Medulla oblongata (tissue), 1 donor: ENCODE results near the gene CAMK1D.
A peak's percentile ranks its signal among the peaks of the same experiment; 100 is the strongest.

Source experiments
- DNase-seq: peaks from one replicate; pipeline ENCODE4 v3.0.0-alpha.2; 2015; ENCODE audit errors: extremely low spot score

Gene CAMK1D

DNA sequence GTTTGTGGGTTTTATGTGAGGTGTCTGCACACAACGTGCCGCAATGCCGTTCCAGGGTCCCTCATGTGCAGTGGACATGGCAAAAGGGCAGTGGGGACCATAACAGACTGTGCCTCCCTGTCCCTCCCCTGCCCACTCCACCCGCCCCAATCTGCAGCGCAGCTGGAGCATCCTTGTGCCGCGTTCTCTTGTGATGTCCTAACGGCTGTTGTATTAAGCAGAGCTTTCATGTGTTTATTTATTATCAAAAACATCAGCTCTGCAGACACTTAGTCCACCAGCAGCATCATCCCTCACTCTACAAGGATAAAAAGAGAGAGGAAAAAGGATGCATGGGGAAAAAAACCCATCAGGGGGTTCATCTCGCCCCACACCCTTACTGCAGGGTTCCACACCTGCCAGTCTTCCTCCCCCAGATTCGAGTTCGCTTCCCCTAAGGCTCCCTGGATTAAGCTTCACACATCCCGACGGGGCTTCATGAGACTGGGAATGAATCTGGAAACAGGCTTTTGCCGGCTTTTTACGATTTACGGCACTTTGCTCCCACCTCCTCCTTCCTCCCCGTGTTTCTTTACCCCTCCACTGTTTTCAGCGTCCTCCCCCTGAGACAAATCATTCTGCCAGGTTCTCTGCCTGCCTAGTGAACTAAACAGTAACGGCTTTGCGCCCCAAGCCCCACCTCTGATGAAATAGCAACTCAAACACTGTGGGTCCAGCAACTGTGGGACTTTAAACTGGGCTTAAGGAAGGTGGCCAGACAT, 301.4 kb downstream of the CAMK1D start:
- DNase-seq, result no peak

DNA sequence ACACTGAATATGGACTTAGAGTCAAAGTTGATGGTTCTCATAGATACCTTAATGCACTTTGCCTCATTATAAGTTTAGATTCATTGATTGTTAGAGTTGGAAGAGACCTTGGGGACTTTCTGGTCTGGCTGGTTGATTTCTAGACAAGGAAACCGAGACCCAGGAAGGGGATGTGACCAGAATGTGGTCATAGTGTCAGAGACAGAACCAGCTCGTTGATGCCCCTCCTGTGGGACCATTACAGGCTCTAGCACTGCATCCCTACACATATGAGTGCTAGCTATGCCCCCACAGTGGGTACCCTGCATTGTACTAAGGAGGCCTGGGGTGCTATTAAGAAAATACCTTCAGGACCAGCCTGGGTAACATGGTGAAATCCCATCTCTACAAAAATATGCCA, 306.6 kb downstream of the CAMK1D start:
- DNase-seq, result no peak

DNA sequence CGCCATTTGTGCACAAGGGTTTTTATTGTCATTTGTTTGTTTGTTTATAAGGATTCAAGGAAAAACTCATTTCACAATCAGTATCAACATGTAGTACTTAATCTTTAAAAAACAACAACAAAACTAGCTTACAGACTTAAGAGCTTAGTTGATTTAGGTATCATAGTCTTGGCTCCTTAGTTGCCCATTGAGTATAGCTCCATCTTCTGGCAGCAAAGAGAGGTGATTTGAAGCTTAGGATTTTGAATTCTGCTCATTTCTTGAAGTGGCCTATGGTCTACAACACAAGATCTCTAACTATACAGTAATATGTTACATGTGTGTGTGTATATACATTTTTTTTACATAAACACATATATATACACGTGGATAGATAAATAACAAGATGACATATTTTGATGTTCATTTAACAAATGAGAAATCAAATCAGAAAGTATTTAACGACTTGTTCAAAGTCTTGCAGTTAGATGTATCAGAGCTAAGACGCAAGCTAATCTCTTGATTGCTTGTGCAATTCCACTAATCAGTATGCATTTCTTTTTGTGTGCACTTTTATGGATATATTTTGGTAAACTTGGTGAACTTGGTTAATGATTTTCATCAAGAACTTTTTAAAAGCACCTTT, 307.3 kb downstream of the CAMK1D start:
- peak; percentile 36 for DNase-seq

DNA sequence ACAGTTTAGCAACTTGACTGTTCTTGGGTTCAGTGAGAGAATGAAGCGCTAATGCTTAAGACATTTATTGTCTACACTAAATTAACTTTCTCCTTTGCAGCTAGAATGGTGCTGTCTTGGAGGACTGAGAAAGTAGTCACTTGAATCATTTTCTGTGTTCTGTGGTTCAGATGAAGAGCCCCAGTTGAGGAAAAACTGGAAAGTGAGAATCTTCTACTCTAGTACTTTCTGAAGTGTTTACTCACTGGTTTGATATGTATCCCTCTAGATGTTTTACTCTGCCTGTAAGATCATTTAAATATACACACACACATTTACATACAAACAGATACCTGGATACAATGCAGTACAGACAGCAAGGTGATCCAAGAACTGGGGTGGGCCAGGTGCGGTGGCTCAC, 308.1 kb downstream of the CAMK1D start:
- no peak for DNase-seq

DNA sequence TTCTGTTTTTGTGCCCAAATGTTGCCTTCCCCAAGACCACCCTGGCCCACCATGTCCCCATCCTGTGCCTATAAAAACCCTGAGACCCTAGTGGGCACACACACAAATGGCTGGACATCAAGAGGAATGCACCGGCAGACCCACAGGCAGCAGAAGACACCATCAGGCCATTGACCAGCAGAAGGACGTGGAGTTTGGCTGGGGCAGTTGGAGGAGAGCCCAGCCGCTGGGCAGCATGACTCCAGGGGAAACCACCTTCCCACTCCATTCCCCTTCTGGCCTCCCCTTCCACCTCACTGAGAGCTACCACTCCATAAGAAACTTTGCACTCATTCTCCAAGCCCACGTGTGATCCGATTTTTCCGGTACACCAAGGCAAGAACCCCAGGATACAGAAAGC, 309.2 kb downstream of the CAMK1D start:
- DNase-seq, result no peak

DNA sequence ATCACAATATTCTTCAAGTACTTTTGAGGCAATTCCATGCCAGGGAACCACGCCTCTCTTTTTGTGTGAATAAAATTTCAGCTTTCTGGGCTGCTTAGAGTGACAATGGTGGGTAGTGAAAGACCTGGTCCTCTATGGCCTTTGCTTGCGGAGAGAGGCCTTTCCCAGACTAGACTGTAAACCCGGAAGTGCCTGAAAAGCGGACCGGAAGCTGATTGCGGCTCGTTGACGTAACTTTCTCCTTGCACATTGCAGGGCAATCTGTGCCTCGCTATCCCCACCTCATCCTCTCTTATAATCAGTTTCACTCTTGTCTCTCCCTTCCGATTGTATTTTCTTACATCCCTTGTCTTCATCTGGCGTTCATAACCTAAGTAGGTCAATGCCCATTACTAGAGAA, 310.4 kb downstream of the CAMK1D start:
- DNase-seq, result no peak

DNA sequence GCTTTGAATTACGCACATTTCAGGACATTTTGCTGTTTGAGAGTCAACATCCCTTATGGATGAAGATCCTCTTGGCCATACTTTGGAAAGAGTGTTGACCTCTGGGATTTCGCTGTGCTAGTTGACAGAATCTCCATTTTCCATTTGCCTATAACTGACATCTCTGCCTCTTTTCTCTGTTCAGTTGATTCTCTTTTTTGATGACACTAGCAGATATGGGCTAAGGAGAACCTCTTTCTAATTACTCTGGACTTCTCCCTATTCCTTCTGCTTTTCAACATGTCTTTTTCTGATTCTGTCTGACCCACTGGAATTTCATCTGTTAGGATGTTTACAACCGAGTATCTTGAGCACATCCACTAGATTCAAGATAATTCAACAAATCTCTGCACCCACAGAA, 311.5 kb downstream of the CAMK1D start:
- no peak for DNase-seq

DNA sequence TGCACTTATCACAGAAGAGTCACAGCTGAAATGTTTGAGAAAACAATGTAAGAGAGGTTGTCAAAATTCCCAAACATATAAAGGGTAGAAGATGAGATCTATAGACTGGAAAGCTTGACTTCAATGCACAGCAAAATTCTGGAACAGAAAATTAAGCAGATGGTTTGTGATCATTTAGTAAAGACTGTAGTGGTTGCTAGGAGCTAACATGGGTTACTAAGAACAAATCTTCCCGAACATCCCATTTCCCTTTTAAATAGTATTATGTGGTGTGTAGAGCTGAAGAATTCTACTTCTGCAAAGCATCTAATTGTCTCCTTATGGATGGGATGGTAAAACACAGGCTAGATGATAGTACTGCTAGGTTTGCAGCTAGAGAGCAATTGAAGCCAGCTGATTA, 312.3 kb downstream of the CAMK1D start:
- DNase-seq, result no peak

DNA sequence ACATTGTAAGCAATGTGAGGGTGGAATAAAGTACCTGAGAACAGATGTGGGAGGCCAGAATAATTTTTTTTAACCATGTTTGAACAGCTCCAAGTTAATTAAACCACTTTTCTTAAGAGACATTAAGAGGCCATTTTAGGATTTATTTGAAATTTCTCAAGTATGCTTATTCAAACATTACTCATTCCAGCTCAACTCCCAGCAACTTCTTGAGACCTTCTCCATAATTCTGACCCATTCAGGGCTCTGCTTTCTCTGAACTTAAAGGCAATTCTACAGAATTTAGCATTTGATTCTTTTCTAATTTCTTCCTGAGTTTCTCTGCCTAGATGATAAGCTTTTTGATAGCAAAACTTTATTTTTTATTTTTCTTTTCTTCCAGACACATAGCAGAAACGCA, 314.5 kb downstream of the CAMK1D start:
- no peak for DNase-seq

DNA sequence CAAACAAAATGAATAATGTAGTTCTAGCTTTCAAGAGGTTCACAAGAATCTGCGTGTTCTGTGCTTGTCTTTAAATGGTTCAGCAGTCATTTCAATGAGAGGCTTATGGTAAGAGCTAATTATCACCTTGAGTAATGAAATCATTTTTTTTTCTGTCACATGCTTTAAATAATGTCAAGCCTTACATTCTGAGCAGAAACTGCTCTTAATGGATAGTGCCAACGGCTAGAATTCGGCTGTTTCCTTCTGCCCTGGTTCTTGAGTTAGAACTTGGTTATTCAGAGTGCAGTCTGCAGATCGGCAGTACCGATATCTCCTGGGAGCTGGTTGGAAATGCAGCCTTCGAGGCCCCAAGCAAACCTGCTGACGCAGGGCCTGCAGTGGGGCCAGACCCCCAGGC, 316.2 kb downstream of the CAMK1D start:
- DNase-seq, result no peak

DNA sequence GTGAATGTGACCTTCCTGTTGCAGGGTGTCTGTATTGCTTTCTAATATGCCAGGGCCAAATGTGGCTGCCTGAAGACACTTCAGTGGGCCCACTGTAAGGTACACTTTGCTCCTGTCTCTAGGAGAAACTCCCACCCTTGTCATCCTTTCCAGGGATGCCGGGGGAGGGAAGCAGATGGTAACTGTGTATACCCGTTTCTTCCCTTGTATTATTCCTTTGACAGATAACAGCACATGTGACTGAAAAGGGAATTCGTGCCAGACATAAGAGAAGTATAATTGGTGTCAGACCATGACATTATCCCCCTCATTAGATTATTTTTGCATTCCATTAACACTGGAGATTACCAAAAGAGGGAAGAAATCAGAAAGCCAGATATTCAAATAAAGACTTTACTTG, 317.7 kb downstream of the CAMK1D start:
- DNase-seq, result no peak

DNA sequence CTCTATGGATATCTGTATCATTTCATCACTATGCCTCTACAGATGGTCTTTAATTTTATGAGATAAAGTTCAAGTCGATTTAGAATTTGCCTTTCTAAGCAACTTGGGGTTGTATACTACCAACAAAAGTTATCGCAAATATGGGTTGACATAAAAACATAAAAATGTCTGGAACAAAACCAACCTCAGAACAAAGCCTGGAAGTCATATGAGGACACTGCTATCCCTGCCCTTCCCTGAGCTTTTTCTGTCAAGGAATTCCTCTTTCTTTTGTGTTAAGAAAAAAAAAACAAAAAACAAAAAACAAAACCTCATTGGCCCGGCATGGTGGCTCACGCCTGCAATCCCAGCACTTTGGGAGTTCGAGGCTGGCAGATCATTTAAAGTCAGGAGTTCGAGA, 319.3 kb downstream of the CAMK1D start:
- DNase-seq, result no peak

DNA sequence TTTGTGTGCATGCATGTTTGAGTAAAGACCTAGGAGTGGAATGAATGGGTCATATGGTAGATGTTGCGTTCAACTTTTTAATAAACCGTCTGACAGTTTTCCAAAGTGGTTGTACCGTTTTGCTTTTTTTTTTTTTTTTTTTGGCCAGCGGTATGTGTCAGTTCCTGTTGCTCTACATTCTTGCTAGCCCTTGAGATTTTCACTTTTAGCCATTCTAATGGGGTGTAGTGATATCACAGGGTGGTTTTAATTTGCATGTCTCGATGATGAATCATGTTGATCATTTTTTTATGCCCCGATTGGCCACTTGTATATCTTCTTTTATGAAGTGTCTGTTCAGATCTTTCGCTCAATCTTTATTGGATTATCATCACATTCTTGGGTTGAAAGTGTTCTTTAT, 320.7 kb downstream of the CAMK1D start:
- no peak for DNase-seq

DNA sequence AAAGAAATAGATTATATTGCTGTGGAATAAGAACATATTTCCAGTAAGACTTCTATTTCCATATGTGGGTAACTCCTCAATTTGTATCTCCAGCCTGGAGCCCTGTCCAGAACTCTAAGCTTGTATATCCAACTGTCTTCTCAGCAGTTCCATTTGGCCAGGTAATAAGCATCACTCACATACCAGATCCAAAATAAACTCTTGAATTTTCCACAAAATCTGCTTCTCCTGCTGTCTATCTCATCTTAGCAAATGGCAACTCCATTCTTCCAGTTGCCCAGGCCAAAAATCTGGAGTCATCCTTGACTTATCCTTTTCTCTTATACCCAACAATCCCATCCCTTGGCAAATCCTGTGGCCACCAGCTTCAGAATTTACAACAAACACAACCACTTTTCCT, 325.8 kb downstream of the CAMK1D start:
- DNase-seq, result no peak

DNA sequence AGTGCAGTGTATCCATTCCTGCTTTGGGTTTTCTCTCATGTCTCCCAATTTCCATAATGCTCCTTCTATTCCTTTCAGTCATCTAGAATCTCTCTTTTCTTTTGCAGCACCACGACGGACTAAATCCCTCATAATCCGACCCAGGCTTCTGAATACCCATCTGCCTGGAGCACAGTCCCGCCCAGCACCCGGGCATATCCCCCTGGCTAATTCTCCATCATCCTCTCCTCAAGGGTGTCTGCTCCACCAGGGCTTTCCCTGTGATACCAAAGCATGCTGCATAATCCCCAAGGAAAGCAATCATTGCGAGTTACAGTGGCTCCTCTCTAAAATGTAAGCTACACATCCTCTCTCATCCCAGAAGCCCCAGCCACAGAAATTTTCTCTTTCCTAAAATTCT, 330.3 kb downstream of the CAMK1D start:
- DNase-seq, result no peak

DNA sequence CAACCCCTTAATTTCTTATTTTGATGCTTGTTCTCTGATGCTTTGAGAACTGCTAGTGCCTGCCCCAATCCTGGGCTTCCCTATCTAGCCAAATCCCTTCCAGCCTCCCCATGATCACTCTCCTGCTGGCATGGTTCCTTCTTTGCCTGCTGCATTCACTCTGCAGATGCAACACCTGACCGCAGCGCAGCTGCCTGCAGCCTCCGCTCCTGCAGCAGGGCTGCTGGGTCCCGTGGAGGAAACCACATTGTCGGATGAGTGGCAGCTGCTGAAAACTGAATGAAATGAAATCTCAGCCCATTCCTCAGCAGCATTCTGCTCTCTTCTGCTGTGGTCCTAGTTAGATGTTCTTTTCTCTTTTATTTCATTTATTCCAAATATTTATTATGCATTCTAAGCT, 331.9 kb downstream of the CAMK1D start:
- DNase-seq, result no peak

DNA sequence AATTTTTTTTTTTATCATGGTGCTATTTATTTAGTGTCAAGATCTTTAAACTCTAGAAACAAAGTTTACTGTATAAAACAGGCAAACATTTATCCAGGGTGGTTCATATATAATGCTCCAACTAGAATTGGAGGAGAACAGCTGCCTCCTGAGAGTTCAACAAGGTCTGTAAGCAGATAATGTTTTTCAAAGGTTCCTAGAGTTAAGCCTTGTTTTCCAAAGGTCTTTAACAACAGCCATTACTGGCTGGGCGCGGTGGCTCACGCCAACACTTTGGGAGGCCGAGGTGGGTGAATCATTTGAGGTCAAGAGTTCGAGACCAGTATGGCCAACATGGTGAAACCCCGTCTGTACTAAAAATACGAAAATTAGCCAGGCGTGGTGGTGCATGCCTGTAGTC, 335.4 kb downstream of the CAMK1D start:
- DNase-seq, result no peak

DNA sequence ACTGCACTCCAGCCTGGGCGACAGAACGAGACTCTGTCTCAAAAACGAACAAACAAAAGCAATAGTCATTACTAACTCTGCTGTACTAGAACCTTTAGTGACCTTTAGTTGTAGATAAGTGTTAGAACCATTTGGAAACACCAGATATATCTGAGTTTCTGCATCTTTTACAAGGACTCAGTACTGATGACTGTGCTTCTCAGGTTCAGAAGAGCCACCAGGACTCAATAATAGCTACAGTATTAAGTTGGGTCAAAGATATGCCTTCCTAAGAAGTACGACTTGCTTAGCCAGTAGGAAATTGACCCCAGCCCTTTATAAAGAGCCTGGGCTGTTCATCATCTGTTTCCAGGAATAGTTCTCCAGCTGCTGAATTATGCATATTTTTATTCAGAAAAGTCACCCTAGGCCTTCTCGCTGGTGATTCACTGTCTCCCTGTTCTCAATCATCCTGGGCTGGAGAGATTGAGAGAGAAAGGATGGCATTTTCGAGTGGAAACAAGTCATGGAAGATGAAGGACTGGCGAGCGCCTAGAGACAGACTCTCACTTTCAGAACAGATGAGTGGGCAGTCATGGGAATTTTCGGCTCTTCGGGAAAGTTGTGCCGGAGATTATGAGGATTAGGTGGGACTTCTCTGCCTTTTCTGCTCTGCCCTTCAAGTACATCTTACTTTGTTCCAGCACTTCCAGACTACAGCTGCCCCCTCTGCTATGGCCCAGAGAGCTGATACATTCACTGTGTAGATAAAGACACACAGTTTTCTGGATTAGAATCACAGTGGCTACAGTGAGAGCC, 336.1 kb downstream of the CAMK1D start:
- DNase-seq, result no peak

DNA sequence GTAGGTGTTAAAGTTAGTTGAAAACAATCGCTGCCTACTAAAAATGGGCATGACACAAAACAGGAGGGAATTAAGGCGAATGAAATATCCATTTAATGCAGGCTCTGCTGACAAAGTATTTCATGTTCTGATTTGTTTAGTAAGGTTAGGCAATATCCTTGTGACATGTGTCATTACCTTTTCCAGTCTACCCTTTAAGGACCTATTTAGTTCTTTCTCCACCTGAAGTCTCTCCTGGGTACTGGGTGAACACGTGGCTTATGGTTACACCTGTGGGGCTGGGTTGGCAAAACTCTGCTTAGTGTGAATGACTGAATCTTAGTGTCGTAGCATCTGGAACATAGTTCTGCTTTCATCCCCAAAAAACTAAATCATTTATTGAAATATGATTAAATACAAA, 338.6 kb downstream of the CAMK1D start:
- no peak for DNase-seq

DNA sequence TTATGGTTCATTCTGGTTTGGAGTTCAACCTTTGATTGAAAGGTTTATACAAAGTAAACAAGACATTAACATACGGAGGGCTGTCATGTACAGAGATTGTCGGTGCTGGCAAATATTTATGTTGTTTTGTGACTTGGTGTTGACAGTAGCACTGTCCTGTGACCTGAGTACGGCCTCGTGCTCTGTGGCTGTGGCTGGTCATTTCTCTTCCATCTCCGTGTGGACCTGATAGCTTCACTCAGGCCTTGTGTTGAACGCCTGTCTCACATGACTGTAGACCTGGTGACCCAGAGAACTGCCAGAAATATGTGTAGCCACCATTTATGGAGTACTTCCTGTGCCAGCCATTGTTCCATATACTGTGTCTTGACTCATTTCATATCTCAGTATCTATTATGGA, 340.5 kb downstream of the CAMK1D start:
- no peak for DNase-seq

DNA sequence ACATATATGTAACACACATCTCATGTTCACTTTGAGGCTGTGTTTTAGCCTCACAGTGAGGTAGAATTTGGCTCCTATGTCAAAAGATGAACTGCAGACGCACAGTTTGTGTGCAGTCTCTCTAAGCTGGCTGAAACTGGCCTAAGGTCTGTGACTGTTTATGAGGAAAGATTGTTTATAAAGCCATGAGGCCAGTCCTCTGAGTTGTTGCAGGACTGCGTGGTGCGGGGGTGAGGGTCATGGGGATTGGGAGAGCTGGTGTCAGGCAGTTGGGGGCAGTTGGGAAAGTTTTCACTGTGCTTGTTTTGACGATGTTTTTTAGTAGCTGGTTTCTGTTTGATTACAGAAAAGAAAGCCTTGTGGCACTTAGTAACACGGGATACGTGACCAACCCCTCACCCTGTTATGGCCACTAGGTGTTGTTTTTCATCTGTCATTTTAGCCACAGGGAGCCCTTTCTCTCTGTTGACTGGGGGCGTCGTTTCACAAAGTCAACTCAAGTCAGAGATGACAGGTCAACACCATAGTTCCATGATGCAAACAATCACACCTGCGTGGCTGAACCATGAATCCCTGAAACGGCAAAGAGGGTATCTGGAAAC, 341.3 kb downstream of the CAMK1D start:
- no peak for DNase-seq

DNA sequence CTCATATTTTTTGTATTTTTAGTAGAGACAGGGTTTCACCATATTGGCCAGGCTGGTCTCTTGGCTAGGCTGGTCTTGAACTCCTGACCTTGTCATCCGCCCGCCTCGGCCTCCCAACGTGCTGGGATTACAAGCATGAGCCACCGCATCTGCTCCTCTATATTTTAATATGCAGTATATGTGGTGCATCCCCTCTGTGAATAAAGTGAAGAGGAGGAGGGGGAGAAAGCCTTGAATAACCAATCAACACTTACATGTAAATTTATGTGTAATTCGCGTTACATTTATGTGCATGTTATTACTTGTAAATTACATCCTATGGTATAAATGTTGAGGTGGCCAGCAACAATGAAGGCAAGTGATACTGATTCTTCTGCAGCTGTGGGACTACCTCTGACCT, 342.2 kb downstream of the CAMK1D start:
- DNase-seq, result no peak

DNA sequence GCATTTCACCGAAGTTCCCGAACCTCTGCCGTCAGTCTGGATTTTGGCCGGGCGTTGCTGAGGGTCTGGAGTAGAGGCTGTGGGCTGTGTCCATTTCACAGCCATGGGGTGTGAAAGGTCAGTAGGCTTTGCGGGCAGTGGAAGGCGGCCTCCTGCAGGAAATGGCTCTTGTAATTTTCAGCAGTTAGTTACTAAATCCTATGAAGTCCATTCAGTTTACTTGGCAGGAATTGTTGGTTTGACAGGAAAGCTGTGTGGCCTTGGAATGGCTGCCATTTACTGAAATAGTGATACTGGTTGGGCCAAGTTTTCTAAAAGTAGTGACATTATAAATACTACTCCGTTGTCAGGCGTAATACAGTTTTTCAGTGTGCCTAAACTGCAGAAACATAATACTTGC, 348.4 kb downstream of the CAMK1D start:
- no peak for DNase-seq
